GM12891 (cell line): ENCODE results near the gene HNRNPK.

Experiments
- POLR2A ChIP-seq: IDR thresholded peaks from 2 replicates; pipeline ENCODE4 v1.6.1; 2011; ENCODE audit warnings: low read depth, low read length, control low read depth
- POLR2AphosphoS5 ChIP-seq: IDR thresholded peaks from 2 replicates; pipeline ENCODE4 v1.6.1; 2011; ENCODE audit warnings: low read depth, low read length, control low read depth

- TF ChIP-seq POLR2A (no peak), POLR2AphosphoS5 (no peak; the same call in 1 of the 2 replicates)
Observed at GRCh38 chr9:83956086-83956435, 24.0 kb downstream of the HNRNPK start.
